AG10803 (cell line): ENCODE data around the gene UQCRC2.

Experiments
- DNase-seq: peaks from one replicate; pipeline ENCODE4 v3.0.0; 2010; ENCODE audit warnings: low read depth
- H3K4me3 ChIP-seq: 2 replicates; pipeline ENCODE4 v1.5.1; 2011; ENCODE audit warnings: mild to moderate bottlenecking, low read length, control low read depth
- CTCF ChIP-seq: conservative IDR thresholded peaks from 2 replicates; pipeline ENCODE4 v1.5.1; 2011; ENCODE audit warnings: mild to moderate bottlenecking, low read length, control low read depth, inconsistent platforms

The UQCRC2 gene

GRCh38 chr16:22010902-22011301 lies 57.7 kb downstream of the UQCRC2 start:
- DNase-seq: no peak
- H3K4me3 ChIP-seq: no peak overlapping the region
- no peak for TF ChIP-seq CTCF

GRCh38 chr16:22012241-22012640 lies 59.1 kb downstream of the UQCRC2 start:
- TF ChIP-seq CTCF: no peak
- no peak for DNase-seq
- no peak overlapping the region for H3K4me3 ChIP-seq

- TF ChIP-seq CTCF: no peak
- no peak for DNase-seq
- H3K4me3 ChIP-seq: no peak overlapping the region
Measured at GRCh38 chr16:22013486-22013885, 60.3 kb downstream of the UQCRC2 start.

GRCh38 chr16:22014271-22014873 lies 61.2 kb downstream of the UQCRC2 start:
- no peak overlapping the region for H3K4me3 ChIP-seq
- DNase-seq: no peak
- no peak for TF ChIP-seq CTCF

GRCh38 chr16:22016927-22017326 lies 63.8 kb downstream of the UQCRC2 start:
- no peak for TF ChIP-seq CTCF
- no peak overlapping the region for H3K4me3 ChIP-seq
- DNase-seq: no peak

GRCh38 chr16:22018559-22018958 lies 65.4 kb downstream of the UQCRC2 start:
- DNase-seq: no peak
- no peak overlapping the region for H3K4me3 ChIP-seq
- no peak for TF ChIP-seq CTCF

GRCh38 chr16:22022151-22022550 lies 69.0 kb downstream of the UQCRC2 start:
- no peak for TF ChIP-seq CTCF
- DNase-seq: no peak

More at GRCh38 chr16:22022151-22022550, 69.0 kb downstream of the UQCRC2 start:
- no peak overlapping the region for H3K4me3 ChIP-seq
